WTC11 (cell line): ENCODE measurements around the gene CBX6. TPM values are rescaled to one million over a fixed set of nuclear protein-coding genes. Genes with fewer than 3 reads are reported as not detected.

ENCODE experiments used
- ATAC-seq: fragments of 200-7000 bp; cut with Tn5 transposase; 2 replicates; pipeline ENCODE4 v1.10.0; 2021; ENCODE audit warnings: mild to moderate bottlenecking, moderate library complexity
- CTCF ChIA-PET: fragments of 300-600 bp; sonication (Branson Sonifier 250); formaldehyde crosslinking; loops from one replicate; lab custom pipeline; 2021; ENCODE audit warnings: antibody characterized with exemption; lab: Charles Lee
- POLR2A ChIA-PET: fragments of 350-600 bp; sonication (Branson Sonifier 250); formaldehyde crosslinking; loops from one replicate; lab custom pipeline; 2021; ENCODE audit warnings: antibody characterized with exemption; lab: Charles Lee
- DNase-seq: peaks from one replicate; pipeline ENCODE4 v3.0.0; 2021; ENCODE audit warnings: low spot score
- H3K27ac Mint-ChIP-seq: 2 replicates; pipeline ENCODE4 v1.8.0; 2021; ENCODE audit warnings: mixed read lengths
- H3K27me3 Mint-ChIP-seq: 2 replicates; pipeline ENCODE4 v1.8.0; 2021; ENCODE audit warnings: low read depth, mild to moderate bottlenecking, moderate library complexity, mixed read lengths
- H3K36me3 Mint-ChIP-seq: 2 replicates; pipeline ENCODE4 v1.8.0; 2021; ENCODE audit warnings: mixed read lengths
- H3K4me1 Mint-ChIP-seq: 2 replicates; pipeline ENCODE4 v1.8.0; 2022; ENCODE audit warnings: mixed read lengths
- H3K4me3 Mint-ChIP-seq: 2 replicates; pipeline ENCODE4 v1.8.0; 2021; ENCODE audit warnings: mild to moderate bottlenecking, moderate library complexity, mixed read lengths
- H3K9me3 Mint-ChIP-seq: 2 replicates; pipeline ENCODE4 v1.8.0; 2021; ENCODE audit warnings: mixed read lengths
- AR ChIP-seq: fragments of 250-450 bp; sonication (Bioruptor Pico); IDR thresholded peaks from 2 replicates; pipeline ENCODE4 v1.9.0; 2021; ENCODE audit warnings: mild to moderate bottlenecking
- E2F4 ChIP-seq: sonication (generic); formaldehyde crosslinking; IDR thresholded peaks from 2 replicates; pipeline ENCODE4 v1.8.1; 2022; ENCODE audit warnings: low read depth, mild to moderate bottlenecking, moderate library complexity, missing genetic modification reagents, borderline replicate concordance
- E2F5 ChIP-seq: sonication (generic); formaldehyde crosslinking; IDR thresholded peaks from 2 replicates; pipeline ENCODE4 v1.8.1; 2022; ENCODE audit warnings: mild to moderate bottlenecking, moderate library complexity, missing genetic modification reagents
- ESRRA ChIP-seq: sonication (generic); formaldehyde crosslinking; IDR thresholded peaks from 2 replicates; pipeline ENCODE4 v1.8.1; 2022; ENCODE audit warnings: mild to moderate bottlenecking, missing genetic modification reagents, borderline replicate concordance
- FOXK1 ChIP-seq: sonication (generic); formaldehyde crosslinking; IDR thresholded peaks from 2 replicates; pipeline ENCODE4 v1.8.0; 2022; ENCODE audit warnings: mild to moderate bottlenecking, moderate library complexity, missing genetic modification reagents
- GRHL2 ChIP-seq: fragments of 250-450 bp; sonication (Bioruptor Pico); IDR thresholded peaks from 2 replicates; pipeline ENCODE4 v1.8.0; 2022; ENCODE audit warnings: mild to moderate bottlenecking, moderate library complexity; ENCODE audit not compliant: insufficient replicate concordance, severe bottlenecking
- HMGXB4 ChIP-seq: sonication (generic); formaldehyde crosslinking; IDR thresholded peaks from 2 replicates; pipeline ENCODE4 v1.8.1; 2023; ENCODE audit warnings: mild to moderate bottlenecking, moderate library complexity, missing genetic modification reagents
- IRF1 ChIP-seq: sonication (generic); formaldehyde crosslinking; IDR thresholded peaks from 2 replicates; pipeline ENCODE4 v1.8.0; 2023; ENCODE audit warnings: missing genetic modification reagents
- NFATC4 ChIP-seq: fragments of 250-450 bp; sonication (Bioruptor Pico); IDR thresholded peaks from 2 replicates; pipeline ENCODE4 v1.9.0; 2021; ENCODE audit warnings: mild to moderate bottlenecking
- PRDM15 ChIP-seq: sonication (generic); formaldehyde crosslinking; IDR thresholded peaks from 2 replicates; pipeline ENCODE4 v1.8.0; 2022; ENCODE audit warnings: missing genetic modification reagents
- PREB ChIP-seq: sonication (generic); formaldehyde crosslinking; IDR thresholded peaks from 2 replicates; pipeline ENCODE4 v1.8.1; 2022; ENCODE audit warnings: mild to moderate bottlenecking, missing genetic modification reagents, moderate library complexity, borderline replicate concordance
- RELA ChIP-seq: sonication (generic); formaldehyde crosslinking; IDR thresholded peaks from 2 replicates; pipeline ENCODE4 v1.8.1; 2022; ENCODE audit warnings: missing genetic modification reagents, mild to moderate bottlenecking, borderline replicate concordance
- USF2 ChIP-seq: sonication (generic); formaldehyde crosslinking; IDR thresholded peaks from 2 replicates; pipeline ENCODE4 v1.8.1; 2023; ENCODE audit warnings: mild to moderate bottlenecking, missing genetic modification reagents, moderate library complexity
- ZNF138 ChIP-seq: sonication (generic); formaldehyde crosslinking; conservative IDR thresholded peaks from 2 replicates; pipeline ENCODE4 v1.8.1; 2022; ENCODE audit warnings: mild to moderate bottlenecking, moderate library complexity, missing genetic modification reagents
- ZNF232 ChIP-seq: sonication (generic); formaldehyde crosslinking; IDR thresholded peaks from 2 replicates; pipeline ENCODE4 v1.8.0; 2022; ENCODE audit warnings: mild to moderate bottlenecking, missing genetic modification reagents
- ZNF396 ChIP-seq: fragments of 250-450 bp; sonication (Bioruptor Pico); IDR thresholded peaks from 2 replicates; pipeline ENCODE4 v1.8.0; 2021; ENCODE audit warnings: mild to moderate bottlenecking, moderate library complexity, borderline replicate concordance
- total RNA-seq: library from RNA; stranded (reverse); gene quantifications from 3 replicates; pipeline ENCODE4 v1.2.3, GENCODE V29; 2021

The CBX6 gene
- total RNA-seq, 1 experiment from 2014 or later = 27.0 TPM

GRCh38 chr22:38865201-38866023 lies 6.6 kb downstream of the CBX6 start (continued):
- TF ChIP-seq ZNF396 (CRISPR knock-in tag) (no peak), ZNF232 (no peak), GRHL2 (no peak), E2F4 (CRISPR knock-in tag) (no peak), PREB (CRISPR knock-in tag) (no peak), USF2 (no peak), AR (CRISPR knock-in tag) (no peak), NFATC4 (CRISPR knock-in tag) (no peak), ZNF138 (no peak)

- ChIA-PET CTCF (interaction anchor here (1.1 to 1.4 kb wide), 2 partner anchors 63 to 96 kb away, joined by 3 to 14 read pairs; no protein-coding TSS in a partner anchor), POLR2A (interaction anchor here (1.1 kb wide), 1 partner anchor 9 kb away, joined by 3 read pairs; no protein-coding TSS in a partner anchor)
- Mint-ChIP-seq H3K4me3 (no peak overlapping the region), H3K9me3 (no peaks in the 10 kb centered on the region), H3K36me3 (peaks cover 7% of the 10 kb centered on the region; the same call in 1 of the 2 replicates), H3K4me1 (peaks cover 37% of the 10 kb centered on the region), H3K27ac (peak overlapping the region; percentile 31; the same call in 1 of the 2 replicates), H3K27me3 (no peaks in the 10 kb centered on the region)
- DNase-seq (no peak), ATAC-seq (no peak)
- TF ChIP-seq PRDM15 (CRISPR knock-in tag) = peak; percentile 94
- TF ChIP-seq PREB (CRISPR knock-in tag) = no peak
- TF ChIP-seq RELA (CRISPR knock-in tag) = no peak
- no peak for TF ChIP-seq ZNF138
- TF ChIP-seq E2F5 (CRISPR knock-in tag) = no peak
- no peak for TF ChIP-seq FOXK1 (CRISPR knock-in tag)
- no peak for TF ChIP-seq HMGXB4 (CRISPR knock-in tag)
- TF ChIP-seq ESRRA = peak; percentile 30; the same call in 1 of the 2 replicates
- no peak for TF ChIP-seq IRF1 (CRISPR knock-in tag)
Measured at GRCh38 chr22:38864361-38865191, 7.4 kb downstream of the CBX6 start.
